ENCODE measurements around the gene ADCY6.
A peak's percentile ranks its signal among the peaks of the same experiment; 100 is the strongest.

ADCY6 gene

DNA sequence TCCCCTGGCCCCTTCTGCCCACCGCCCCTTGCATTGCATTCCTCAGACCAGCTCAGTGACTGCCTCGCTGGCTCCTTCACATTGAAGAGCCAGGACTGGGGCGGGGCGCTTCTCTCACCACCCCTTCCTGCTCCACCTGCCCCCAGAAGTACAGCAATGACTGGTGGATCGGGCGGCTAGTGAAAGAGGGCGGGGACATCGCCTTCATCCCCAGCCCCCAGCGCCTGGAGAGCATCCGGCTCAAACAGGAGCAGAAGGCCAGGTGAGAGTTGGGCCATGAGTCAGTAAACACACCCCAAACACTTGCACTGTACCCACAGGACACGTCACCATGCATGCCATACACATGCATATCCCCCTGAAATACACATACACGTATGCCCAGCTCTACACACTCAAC lies 35.2 kb upstream of the ADCY6 start:
- Histone ChIP-seq H3K27me3 (ENCODE audit: insufficient read depth, low read length) (peaks cover 14% of the 10 kb centered on the region; the same call in 1 of the 2 replicates), H3K4me1 (ENCODE audit: insufficient read depth, low read length) (peaks cover 12% of the 10 kb centered on the region), H3K36me3 (ENCODE audit: insufficient read depth, low read length) (peaks cover 26% of the 10 kb centered on the region), H3K9me3 (ENCODE audit: insufficient read depth, low read depth, low read length) (no peaks in the 10 kb centered on the region), H3K27ac (ENCODE audit: low read depth, low read length) (no peak overlapping the region), H3K9ac (ENCODE audit: low read depth, low read length) (no peak overlapping the region), H3K4me3 (ENCODE audit: low read length) (no peak overlapping the region)
- 81% methylated on average over 12 of the region's 12 CpGs for WGBS

DNA sequence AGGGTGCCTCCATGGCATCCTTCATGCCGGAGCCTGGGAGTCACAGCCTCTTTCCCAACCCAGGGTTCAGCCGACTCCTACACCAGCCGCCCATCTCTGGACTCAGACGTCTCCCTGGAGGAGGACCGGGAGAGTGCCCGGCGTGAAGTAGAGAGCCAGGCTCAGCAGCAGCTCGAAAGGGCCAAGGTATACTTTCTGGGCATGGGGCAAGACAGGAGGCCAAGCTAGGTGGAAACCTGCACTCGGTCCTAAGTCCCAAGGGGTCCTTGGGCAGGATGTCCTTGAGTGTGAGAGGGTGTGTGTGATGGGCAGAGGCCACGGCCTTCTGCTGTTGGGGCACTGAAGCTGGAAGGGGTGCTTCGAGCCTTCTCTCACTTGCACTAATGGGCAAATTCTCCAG lies 34.4 kb upstream of the ADCY6 start:
- H3K36me3 ChIP-seq (ENCODE audit: insufficient read depth, low read length) = peaks cover 18% of the 10 kb centered on the region
- 96% methylated on average over 11 of the region's 11 CpGs for WGBS
- no peak overlapping the region for H3K4me3 ChIP-seq (ENCODE audit: low read length)
- H3K27me3 ChIP-seq (ENCODE audit: insufficient read depth, low read length) = peaks cover 15% of the 10 kb centered on the region; the same call in 1 of the 2 replicates
- H3K9me3 ChIP-seq (ENCODE audit: insufficient read depth, low read depth, low read length) = no peaks in the 10 kb centered on the region
- H3K9ac ChIP-seq (ENCODE audit: low read depth, low read length) = no peak overlapping the region
- H3K4me1 ChIP-seq (ENCODE audit: insufficient read depth, low read length) = peaks cover 12% of the 10 kb centered on the region
- H3K27ac ChIP-seq (ENCODE audit: low read depth, low read length) = no peak overlapping the region

DNA sequence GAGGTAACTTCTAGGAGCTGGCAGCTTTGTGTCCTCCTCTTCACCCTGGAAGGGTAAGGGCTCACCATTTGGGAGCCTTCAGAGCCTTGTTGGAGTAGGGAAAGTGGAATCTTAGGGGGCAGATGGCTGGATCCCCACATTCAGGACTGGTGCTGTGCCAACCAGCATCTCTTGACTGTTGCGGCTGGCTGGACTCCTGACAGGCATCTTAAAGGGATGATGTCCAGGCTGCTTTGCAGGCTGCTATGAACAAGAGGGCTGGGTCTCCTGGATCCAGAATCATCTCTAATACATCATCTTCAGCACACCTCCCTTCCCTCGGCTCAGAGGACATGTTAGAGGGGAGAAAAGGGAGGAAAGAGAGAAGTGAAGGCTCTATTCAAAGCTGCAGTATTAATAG lies 33.8 kb upstream of the ADCY6 start:
- 100% methylated on average over 2 of the region's 2 CpGs for WGBS
- Histone ChIP-seq H3K27me3 (ENCODE audit: insufficient read depth, low read length) (peaks cover 20% of the 10 kb centered on the region), H3K4me3 (ENCODE audit: low read length) (no peak overlapping the region), H3K9ac (ENCODE audit: low read depth, low read length) (no peak overlapping the region), H3K27ac (ENCODE audit: low read depth, low read length) (no peak overlapping the region), H3K36me3 (ENCODE audit: insufficient read depth, low read length) (peaks cover 14% of the 10 kb centered on the region), H3K9me3 (ENCODE audit: insufficient read depth, low read depth, low read length) (no peaks in the 10 kb centered on the region), H3K4me1 (ENCODE audit: insufficient read depth, low read length) (peaks cover 12% of the 10 kb centered on the region)

DNA sequence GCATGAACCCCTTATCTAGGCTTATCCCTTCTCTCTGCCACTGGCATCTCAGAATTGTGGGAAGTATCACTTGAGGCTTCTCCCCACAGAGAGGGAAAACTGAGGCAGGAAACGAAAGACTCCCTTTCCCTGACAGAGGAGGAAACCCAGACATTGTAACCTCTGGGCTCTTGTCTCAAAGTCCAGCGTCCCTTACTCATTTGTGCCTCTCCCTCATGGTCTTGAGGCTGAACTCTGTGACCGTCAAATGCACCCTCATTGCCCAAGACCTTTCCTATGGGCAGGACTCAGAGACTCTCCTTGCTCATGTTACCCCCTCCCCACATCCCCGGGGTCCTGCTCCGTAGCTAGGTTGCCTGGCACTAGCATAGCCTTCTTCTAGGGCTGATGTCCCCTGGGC lies 33.2 kb upstream of the ADCY6 start:
- no peak overlapping the region for H3K4me3 ChIP-seq (ENCODE audit: low read length)
- H3K9me3 ChIP-seq (ENCODE audit: insufficient read depth, low read depth, low read length) = no peaks in the 10 kb centered on the region
- peaks cover 15% of the 10 kb centered on the region for H3K4me1 ChIP-seq (ENCODE audit: insufficient read depth, low read length)
- peaks cover 11% of the 10 kb centered on the region for H3K36me3 ChIP-seq (ENCODE audit: insufficient read depth, low read length)
- WGBS = 82% methylated on average over 5 of the region's 5 CpGs
- H3K27me3 ChIP-seq (ENCODE audit: insufficient read depth, low read length) = peaks cover 26% of the 10 kb centered on the region
- H3K9ac ChIP-seq (ENCODE audit: low read depth, low read length) = no peak overlapping the region
- H3K27ac ChIP-seq (ENCODE audit: low read depth, low read length) = no peak overlapping the region

DNA sequence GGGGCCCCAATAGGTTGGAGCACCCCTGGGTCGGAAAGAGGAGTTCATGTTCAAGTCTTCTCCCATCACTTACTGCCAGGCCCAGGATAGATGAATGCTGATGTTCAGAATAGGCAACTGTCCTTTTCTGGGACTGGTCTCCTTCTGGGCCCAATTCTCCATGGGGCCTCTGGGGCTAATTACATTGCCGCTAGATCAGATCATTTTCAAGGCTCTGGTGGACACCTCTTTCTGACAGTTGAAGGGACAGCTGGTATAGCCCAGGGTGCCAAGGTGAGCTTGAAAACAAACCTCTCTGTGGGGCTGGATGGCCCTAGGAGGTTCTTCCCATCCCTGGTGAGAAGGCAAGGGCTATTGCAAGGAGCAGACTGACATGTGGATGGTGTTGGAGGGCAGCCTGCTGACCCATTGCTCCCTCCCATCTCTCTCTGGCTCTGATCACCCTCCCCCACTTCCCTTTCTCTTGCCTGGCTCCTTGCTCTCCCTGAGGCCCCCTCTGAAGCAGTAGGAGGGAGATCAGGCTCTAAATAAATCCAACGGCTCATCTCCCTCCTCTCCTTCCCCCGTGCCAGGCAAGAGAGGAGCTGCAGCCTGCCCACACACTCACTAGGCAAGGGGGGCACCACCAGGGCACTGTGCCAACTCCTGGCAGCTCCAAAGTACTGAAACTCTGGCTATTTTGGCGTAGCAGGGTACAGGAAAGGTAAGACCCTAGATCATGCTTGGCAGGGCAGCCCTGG lies 31.3 kb upstream of the ADCY6 start:
- Histone ChIP-seq H3K4me3 (ENCODE audit: low read length) (no peak overlapping the region; the same call in 1 of the 2 replicates), H3K27ac (ENCODE audit: low read depth, low read length) (no peak overlapping the region), H3K9me3 (ENCODE audit: insufficient read depth, low read depth, low read length) (no peaks in the 10 kb centered on the region), H3K4me1 (ENCODE audit: insufficient read depth, low read length) (peaks cover 23% of the 10 kb centered on the region), H3K9ac (ENCODE audit: low read depth, low read length) (no peak overlapping the region; the same call in 1 of the 2 replicates), H3K27me3 (ENCODE audit: insufficient read depth, low read length) (peaks cover 40% of the 10 kb centered on the region), H3K36me3 (ENCODE audit: insufficient read depth, low read length) (peaks cover 5% of the 10 kb centered on the region; the same call in 1 of the 2 replicates)
- 73% methylated on average over 5 of the region's 5 CpGs for WGBS

DNA sequence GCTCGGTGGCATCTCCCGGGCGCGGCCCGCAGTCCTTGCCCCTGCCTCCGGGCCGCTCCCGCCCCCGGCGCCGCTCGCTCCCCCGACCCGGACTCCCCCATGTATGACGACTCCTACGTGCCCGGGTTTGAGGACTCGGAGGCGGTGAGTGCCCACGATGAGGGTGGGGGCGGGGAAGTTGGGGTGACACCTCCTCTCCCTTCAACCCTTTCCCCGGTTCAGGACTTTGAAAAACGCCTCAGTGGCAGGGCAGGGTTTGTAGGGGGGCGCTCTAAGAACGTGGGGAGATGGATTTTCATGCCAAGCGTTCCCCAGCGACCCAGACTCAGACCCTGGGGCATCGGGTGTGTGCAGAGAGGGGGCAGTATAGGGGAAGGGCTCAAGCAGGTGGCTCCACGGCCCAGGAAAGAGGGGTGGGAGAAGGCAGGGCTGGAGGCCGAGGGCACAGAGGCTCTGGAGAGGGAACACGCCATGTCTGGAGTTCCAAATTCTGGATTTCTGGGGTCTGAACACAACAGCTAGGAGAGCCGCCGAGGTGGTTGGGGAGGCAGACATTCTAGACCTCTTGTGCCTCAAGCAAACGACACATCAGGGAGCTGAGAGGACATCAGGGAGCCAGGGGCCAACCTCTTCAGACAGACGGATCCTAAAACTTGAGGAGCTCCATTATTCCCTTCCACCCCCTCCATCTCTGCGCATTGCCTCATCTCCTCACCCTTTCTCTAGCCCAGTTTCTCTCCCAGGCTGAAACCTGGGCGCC lies 30.1 kb upstream of the ADCY6 start:
- H3K27me3 ChIP-seq (ENCODE audit: insufficient read depth, low read length) = peaks cover 40% of the 10 kb centered on the region
- peak overlapping the region; percentile 17; the same call in 1 of the 2 replicates for H3K27ac ChIP-seq (ENCODE audit: low read depth, low read length)
- peak overlapping the region; percentile 73 for H3K4me3 ChIP-seq (ENCODE audit: low read length)
- WGBS = 13% methylated on average over 32 of the region's 37 CpGs
- peaks cover 23% of the 10 kb centered on the region for H3K4me1 ChIP-seq (ENCODE audit: insufficient read depth, low read length)
- 0 out of 2 replicates have a peak overlapping the region, but pooled peaks have one; percentile 3 for H3K9ac ChIP-seq (ENCODE audit: low read depth, low read length)
- no peaks in the 10 kb centered on the region for H3K9me3 ChIP-seq (ENCODE audit: insufficient read depth, low read depth, low read length)
- H3K36me3 ChIP-seq (ENCODE audit: insufficient read depth, low read length) = no peaks in the 10 kb centered on the region

DNA sequence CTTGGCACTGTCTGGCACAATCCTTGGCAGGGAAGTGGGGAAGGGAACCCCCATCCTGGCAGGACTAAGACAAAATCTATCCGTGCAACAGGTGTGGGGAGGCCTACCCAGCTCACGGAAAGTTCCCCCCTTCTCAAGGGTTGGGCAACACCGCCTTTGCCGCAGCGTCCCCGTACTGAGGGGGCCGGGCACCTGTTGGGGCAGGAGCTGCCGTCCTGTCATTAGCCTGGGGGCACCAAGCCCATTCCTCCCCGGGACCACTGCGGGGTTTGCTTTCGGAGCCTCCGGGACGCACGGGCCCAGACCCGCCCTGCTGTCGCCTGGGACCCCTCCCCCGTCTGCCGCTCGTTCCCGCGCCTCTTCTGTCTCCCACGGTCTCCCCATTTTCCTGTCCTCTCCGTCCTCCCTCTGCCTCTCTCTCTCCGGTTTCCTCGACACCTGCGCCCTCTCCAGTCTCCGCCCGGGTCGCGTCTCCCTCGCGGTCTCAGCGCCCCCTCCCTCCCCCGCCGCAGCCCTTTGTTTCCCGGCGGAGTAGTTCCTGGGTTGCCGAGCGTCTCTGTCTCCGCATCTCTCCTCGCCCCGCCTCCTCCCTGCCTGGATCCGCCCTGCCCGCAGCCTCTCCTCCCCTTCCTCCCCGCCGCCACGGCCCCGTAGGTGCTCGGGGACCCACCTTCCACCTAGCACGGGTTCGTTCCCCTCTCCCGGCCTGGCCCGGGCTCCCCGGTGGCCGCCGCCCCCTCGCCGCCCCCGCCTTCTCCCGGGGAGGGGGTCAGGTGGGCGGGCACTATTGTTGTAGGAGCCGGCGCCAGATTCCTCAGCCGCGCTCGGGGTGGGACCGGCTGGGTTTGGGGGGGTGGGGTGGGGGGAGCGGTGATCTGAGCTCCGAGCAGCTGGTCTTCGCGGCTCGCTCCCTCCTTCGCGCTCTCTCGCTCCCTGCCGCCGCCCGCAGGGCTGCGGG lies 29.3 kb upstream of the ADCY6 start, which contains the start of gene CACNB3:
Gene CACNB3, plus strand, starts transcription at position 624 of the 958 bp plus-strand sequence. CDS start 434 bp downstream, outside the sequence.
- Histone ChIP-seq H3K4me1 (ENCODE audit: insufficient read depth, low read length) (peaks cover 23% of the 10 kb centered on the region), H3K27me3 (ENCODE audit: insufficient read depth, low read length) (peaks cover 40% of the 10 kb centered on the region), H3K9ac (ENCODE audit: low read depth, low read length) (peak within 1 kb of the TSS; percentile 51), H3K36me3 (ENCODE audit: insufficient read depth, low read length) (no peaks in the 10 kb centered on the region), H3K9me3 (ENCODE audit: insufficient read depth, low read depth, low read length) (no peaks in the 10 kb centered on the region), H3K4me3 (ENCODE audit: low read length) (peak within 1 kb of the TSS; percentile 73), H3K27ac (ENCODE audit: low read depth, low read length) (peak within 1 kb of the TSS; percentile 17; the same call in 1 of the 2 replicates)
- WGBS = under 1% methylated on average over 78 of the region's 79 CpGs

DNA sequence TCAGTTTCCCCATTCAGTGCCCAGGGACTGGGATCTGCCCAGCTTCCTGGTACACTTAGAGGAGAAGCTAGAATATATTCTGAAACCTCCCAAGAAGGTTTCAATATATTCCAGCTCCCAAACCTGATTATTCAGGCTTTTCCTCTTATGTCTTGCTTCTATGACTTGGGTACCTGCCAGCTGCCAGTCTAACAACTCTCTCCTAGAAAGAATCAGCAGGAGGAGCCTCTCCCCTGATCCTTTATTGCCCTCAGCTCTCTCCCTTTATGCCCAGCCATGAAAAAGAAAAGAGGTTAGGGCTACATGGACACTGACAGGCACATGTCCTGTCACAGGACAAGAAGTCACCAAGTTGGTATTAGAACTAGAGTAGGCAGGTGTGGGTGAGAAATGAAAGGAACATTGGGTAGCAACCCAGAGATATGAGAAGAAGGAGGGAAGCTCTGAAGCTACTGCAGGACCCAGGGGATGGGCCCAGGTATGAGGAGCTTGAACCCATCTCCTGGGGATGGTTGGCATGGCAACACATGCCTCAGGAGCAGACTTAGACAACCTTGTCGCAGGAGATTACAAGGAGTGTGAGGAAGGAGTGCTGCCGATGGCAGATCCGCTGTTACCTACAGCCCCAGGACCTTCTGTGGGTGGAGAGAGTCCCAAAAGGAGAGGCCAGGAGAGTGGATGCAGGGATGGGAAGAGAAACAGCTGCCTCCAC lies 27.4 kb upstream of the ADCY6 start:
- peak overlapping the region; percentile 70 for H3K4me3 ChIP-seq (ENCODE audit: low read length)
- H3K27me3 ChIP-seq (ENCODE audit: insufficient read depth, low read length) = peaks cover 56% of the 10 kb centered on the region
- no peak overlapping the region for H3K27ac ChIP-seq (ENCODE audit: low read depth, low read length)
- H3K9ac ChIP-seq (ENCODE audit: low read depth, low read length) = no peak overlapping the region
- H3K36me3 ChIP-seq (ENCODE audit: insufficient read depth, low read length) = no peaks in the 10 kb centered on the region
- H3K4me1 ChIP-seq (ENCODE audit: insufficient read depth, low read length) = peaks cover 30% of the 10 kb centered on the region
- no peaks in the 10 kb centered on the region for H3K9me3 ChIP-seq (ENCODE audit: insufficient read depth, low read depth, low read length)
- 79% methylated on average over 3 of the region's 3 CpGs for WGBS

DNA sequence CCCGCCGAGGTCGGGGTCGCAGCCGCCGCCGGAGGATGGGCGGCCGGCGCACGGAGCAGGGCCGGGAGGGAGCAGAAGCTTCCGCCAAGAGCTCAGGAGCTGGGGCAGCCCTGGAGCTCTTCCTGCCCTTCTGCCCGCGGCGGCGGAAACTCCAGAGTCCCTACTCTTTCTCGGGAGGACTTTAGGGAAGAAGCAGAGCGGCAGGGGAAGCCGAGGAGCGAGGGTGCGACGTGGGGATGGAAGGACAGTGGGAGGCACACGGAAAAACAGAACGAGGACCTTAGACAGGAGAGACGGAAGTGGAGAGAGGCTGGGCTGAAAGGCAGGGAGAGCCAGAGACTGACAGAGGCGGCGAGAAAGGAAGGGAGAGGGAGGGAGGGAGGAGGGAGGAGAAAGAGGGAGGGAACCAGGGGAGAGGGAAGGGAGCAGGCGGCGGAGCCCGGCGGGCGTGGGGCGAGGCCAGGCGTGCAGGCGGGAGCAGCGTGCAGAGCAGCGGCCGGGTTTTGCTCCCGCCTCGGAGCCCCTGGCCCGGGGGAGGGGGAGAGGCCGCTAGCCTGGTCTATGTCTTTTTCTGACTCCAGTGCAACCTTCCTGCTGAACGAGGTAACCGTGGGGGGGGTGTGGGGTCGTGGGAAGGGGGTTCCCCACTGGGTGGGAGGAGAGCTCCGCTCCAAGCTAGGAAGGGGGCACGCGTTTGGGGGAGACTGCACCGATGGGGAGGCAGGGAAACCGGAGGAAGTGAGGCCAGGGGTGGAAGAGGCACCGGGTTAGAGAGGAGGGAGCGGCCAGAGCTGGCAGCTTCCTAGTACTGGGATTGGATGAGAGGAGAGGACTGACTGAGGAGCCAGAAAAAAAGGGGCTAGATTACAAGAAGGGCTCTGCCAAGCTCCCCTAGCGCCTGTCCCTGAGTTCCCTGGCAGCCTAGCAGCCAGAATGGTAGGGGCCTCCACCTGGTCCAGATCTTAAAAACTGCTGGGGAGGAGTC lies 26.5 kb upstream of the ADCY6 start:
- no peak overlapping the region for H3K27ac ChIP-seq (ENCODE audit: low read depth, low read length)
- H3K9me3 ChIP-seq (ENCODE audit: insufficient read depth, low read depth, low read length) = no peaks in the 10 kb centered on the region
- H3K4me1 ChIP-seq (ENCODE audit: insufficient read depth, low read length) = peaks cover 33% of the 10 kb centered on the region
- WGBS = under 1% methylated on average over 54 of the region's 54 CpGs
- peak overlapping the region; percentile 70 for H3K4me3 ChIP-seq (ENCODE audit: low read length)
- peak overlapping the region; percentile 45; the same call in 1 of the 2 replicates for H3K9ac ChIP-seq (ENCODE audit: low read depth, low read length)
- H3K36me3 ChIP-seq (ENCODE audit: insufficient read depth, low read length) = no peaks in the 10 kb centered on the region
- H3K27me3 ChIP-seq (ENCODE audit: insufficient read depth, low read length) = peaks cover 58% of the 10 kb centered on the region
